ENCODE measurements around the gene NFIA.

NFIA gene

DNA sequence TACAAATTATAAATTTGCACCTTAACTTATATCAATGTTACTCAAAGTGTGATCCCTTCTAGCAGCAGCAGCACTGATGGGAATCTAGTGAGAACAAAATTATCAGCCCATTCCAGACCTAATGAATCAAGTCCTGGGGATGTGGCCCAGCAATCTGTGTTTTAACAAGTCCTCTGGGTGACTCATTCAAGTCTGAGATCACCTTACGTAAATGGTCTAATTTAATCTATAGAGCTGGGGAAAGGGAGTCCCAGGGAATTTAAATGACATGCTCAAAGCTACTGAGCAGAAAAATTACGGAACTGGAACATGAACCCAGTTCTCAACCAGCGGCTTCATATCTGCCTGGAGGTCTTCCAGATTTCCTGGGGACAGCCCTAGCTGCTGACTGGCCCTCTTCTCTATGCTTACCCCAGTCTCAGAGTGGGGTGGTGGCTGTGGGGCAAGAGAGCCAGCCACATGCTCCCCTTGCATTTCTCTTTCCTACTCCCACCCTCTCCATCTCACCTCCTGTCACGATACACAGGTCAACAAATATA, 422.6 kb downstream of the NFIA start (continued):
- TF ChIP-seq ZNF404 (tag by site-specific recombination; IDR thresholded peaks at IDR 0.05) (no peak), ZNF707 (tag by site-specific recombination; IDR thresholded peaks at IDR 0.05) (no peak), ZBTB48 (tag by site-specific recombination; IDR thresholded peaks at IDR 0.05) (no peak), ZNF335 (tag by site-specific recombination; conservative IDR thresholded peaks at IDR 0.05) (no peak; the same call in none of the 2 replicates), ZNF629 (tag by site-specific recombination; IDR thresholded peaks at IDR 0.05) (peak; percentile 79), ZNF529 (tag by site-specific recombination; IDR thresholded peaks at IDR 0.05; ENCODE audit: insufficient replicate concordance) (no peak), ZNF114 (tag by site-specific recombination; IDR thresholded peaks at IDR 0.05) (no peak), PBX3 (CRISPR knock-in tag; IDR thresholded peaks at IDR 0.05) (no peak), ZNF548 (tag by site-specific recombination; IDR thresholded peaks at IDR 0.05) (no peak), ZNF837 (tag by site-specific recombination; IDR thresholded peaks at IDR 0.05) (no peak), ZNF610 (tag by site-specific recombination; IDR thresholded peaks at IDR 0.05; ENCODE audit: borderline replicate concordance) (no peak), ZNF311 (tag by site-specific recombination; IDR thresholded peaks at IDR 0.05; ENCODE audit: borderline replicate concordance) (no peak), ZNF792 (tag by site-specific recombination; IDR thresholded peaks at IDR 0.05) (no peak), KLF10 (tag by site-specific recombination; IDR thresholded peaks at IDR 0.05) (no peak), ZNF138 (tag by site-specific recombination; IDR thresholded peaks at IDR 0.05; ENCODE audit: borderline replicate concordance) (no peak), ZNF830 (tag by site-specific recombination; IDR thresholded peaks at IDR 0.05; ENCODE audit: low read depth) (no peak), ZNF580 (tag by site-specific recombination; IDR thresholded peaks at IDR 0.05) (no peak), ZNF561 (tag by site-specific recombination; IDR thresholded peaks at IDR 0.05; ENCODE audit: borderline replicate concordance) (no peak), ZNF645 (tag by site-specific recombination; IDR thresholded peaks at IDR 0.05) (no peak), ZNF521 (tag by site-specific recombination; IDR thresholded peaks at IDR 0.05) (no peak), ZNF223 (tag by site-specific recombination; IDR thresholded peaks at IDR 0.05) (no peak), ZBTB20 (tag by site-specific recombination; IDR thresholded peaks at IDR 0.05) (peak; percentile 96), SETDB1 (IDR thresholded peaks at IDR 0.05; ENCODE audit: insufficient read length, low read length) (no peak)

GRCh38 chr1:61506236-61506635, 423.9 kb downstream of the NFIA start:
- no peak overlapping the region for H3K27ac ChIP-seq (ENCODE audit: extremely low read depth, low read depth, low read length)
- TF ChIP-seq ZFP69B (tag by site-specific recombination; IDR thresholded peaks at IDR 0.05) (no peak), ZNF830 (tag by site-specific recombination; IDR thresholded peaks at IDR 0.05; ENCODE audit: low read depth) (no peak), ZNF169 (tag by site-specific recombination; IDR thresholded peaks at IDR 0.05) (no peak), AEBP2 (tag by site-specific recombination; IDR thresholded peaks at IDR 0.05; ENCODE audit: borderline replicate concordance) (no peak), ZNF18 (tag by site-specific recombination; IDR thresholded peaks at IDR 0.05) (no peak), KLF1 (tag by site-specific recombination; IDR thresholded peaks at IDR 0.05) (no peak), ZFHX2 (tag by site-specific recombination; conservative IDR thresholded peaks at IDR 0.05) (no peak), OVOL3 (tag by site-specific recombination; IDR thresholded peaks at IDR 0.05) (no peak)
- no peaks in the 10 kb centered on the region for H3K9me3 ChIP-seq (ENCODE audit: control insufficient read depth, insufficient read depth, low read depth, low read length)
- no peaks in the 10 kb centered on the region for H3K4me1 ChIP-seq (ENCODE audit: control insufficient read depth, insufficient read depth, low read length)
- POLR2A ChIA-PET: no interaction called here
- H3K4me3 ChIP-seq (ENCODE audit: low read depth, low read length): no peak overlapping the region
- no peaks in the 10 kb centered on the region for H3K36me3 ChIP-seq (ENCODE audit: control insufficient read depth in 2 of 2, insufficient read depth in 1 of 2, low read length in 2 of 2)
- CTCF ChIA-PET: interaction anchor here (0.6 kb wide), 2 partner anchors 349 to 615 kb away, joined by 3 to 4 read pairs; no protein-coding TSS in a partner anchor

Data from HEK293 (cell line).